ENCODE measurements around the gene BSN.

BSN gene

GRCh38 chr3:49629866-49630265 lies 75.6 kb downstream of the BSN start:
- no peak for DNase-seq

DNA sequence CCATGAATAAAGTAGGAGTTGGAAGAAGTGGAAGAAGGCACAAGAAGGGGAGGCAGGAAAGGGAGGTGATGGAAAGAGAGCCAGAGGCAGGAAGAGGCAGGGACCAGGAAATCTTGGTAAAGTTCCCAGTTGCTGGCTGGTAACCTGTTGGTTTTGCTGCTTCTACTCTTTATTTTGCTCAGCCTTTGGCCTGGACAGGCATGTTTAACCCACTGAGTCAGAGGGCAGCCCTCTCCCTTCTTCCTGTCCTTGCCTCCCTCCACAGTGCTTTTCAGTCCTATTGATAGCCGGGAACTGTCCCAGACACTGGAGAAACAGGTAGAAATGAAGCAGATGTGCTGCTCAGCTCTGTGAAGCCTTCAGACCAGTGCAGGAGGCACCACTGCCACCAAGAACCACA lies 76.5 kb downstream of the BSN start:
- no peak for DNase-seq

GRCh38 chr3:49634736-49635135 lies 80.5 kb downstream of the BSN start:
- DNase-seq: no peak

DNA sequence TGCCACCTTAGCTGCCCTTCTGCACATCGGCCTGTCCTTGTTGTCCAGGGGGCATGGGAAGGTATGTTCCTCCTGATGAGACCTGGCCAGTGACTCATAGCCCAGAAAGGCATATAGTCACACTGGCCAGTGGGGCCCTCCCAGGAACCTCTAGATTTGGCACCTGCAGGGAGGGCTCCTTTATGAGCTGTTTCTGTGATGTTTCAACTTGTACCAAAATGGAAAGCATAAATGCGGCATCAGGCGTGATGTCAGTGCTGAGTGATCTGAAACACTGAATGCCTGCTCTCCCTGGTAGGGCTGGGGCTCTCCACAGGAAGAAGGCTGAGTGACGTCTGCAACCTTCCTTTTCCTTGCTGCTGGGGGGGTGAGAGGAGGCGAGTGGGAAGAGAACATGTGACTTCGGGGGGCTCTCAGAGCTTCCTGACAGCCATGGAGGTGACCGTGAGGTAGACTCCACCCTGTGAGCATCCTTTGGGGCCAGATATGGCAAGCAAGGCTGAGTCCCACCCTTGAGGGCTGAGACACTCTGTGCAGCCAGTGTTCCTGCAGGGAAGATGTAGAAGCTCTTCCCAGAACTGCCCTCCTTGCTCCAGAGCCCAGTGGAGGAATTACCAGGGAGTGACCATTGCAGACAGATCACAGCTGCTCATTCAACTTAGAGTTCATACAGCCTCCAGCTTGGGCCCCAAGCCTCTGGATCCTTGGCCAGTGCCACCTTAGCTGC lies 82.8 kb downstream of the BSN start:
- no peak for DNase-seq

DNA sequence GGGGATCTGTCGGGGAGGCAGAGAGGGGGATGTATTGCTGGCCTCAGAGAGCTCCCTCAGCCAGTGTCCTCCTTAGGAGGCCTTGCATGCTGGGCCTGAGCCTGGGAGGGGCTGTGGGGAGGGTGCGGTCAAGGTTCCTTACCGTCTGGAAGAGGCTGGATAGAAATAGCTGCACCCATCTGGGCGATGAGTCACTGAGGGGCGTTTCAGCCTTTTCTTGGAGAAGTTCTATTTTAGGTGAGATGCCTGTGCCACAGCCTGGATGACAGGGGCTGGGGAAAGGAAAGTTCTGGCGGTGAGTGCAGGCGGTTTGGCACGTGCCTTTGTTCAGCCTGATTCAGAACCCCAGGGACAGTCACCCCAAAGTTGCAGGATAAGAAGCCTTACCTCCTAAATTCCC lies 84.2 kb downstream of the BSN start:
- DNase-seq: no peak

GRCh38 chr3:49639551-49639950 lies 85.3 kb downstream of the BSN start:
- no peak for DNase-seq

- no peak for DNase-seq
Measured at GRCh38 chr3:49641292-49641691, 87.0 kb downstream of the BSN start.

GRCh38 chr3:49641921-49642707 lies 87.8 kb downstream of the BSN start:
- no peak for DNase-seq

GRCh38 chr3:49642708-49643145 lies 88.5 kb downstream of the BSN start:
- DNase-seq: no peak

GRCh38 chr3:49644684-49645083 lies 90.4 kb downstream of the BSN start:
- DNase-seq: no peak

- no peak for DNase-seq
Measured at GRCh38 chr3:49646236-49646635, 92.0 kb downstream of the BSN start.

- DNase-seq: no peak
Measured at GRCh38 chr3:49647741-49648140, 93.5 kb downstream of the BSN start.

DNA sequence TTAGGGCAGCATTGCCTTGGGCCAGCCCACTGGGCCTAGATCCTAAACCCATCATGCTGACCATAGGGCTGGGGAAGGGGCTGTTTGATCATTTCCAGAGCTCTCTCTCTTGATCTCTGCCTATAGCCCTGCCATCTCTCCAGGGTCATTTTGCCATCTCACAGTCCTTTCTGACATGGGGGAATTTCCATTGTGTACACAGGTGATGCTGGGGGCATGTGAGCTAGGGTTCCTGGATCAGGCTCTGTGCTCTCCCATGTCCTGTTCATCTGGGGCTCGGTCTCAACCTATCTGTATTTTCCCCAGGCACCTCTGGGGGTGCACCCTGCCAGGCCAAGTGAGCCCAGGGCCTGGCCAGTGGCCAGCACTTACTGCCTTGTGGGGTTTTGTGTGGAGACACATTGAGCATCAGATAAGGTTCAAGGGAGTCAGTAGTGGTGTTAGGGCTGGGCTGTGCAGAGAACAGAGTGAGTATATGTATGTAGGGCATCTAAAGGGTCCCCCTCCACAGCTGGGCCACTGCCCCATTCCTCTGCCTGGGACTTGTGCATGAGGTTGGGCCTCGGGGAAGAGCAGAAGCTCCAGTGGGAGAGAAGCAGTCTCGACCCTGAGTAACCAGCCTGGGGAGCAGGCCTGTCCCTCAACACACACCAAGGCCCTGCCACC lies 94.2 kb downstream of the BSN start:
- no peak for DNase-seq

GRCh38 chr3:49649576-49649975 lies 95.3 kb downstream of the BSN start:
- DNase-seq: no peak

GRCh38 chr3:49650177-49650576 lies 95.9 kb downstream of the BSN start:
- no peak for DNase-seq

- no peak for DNase-seq
Measured at GRCh38 chr3:49650637-49651036, 96.4 kb downstream of the BSN start.

GRCh38 chr3:49652218-49652902 lies 98.1 kb downstream of the BSN start:
- DNase-seq: no peak

DNA sequence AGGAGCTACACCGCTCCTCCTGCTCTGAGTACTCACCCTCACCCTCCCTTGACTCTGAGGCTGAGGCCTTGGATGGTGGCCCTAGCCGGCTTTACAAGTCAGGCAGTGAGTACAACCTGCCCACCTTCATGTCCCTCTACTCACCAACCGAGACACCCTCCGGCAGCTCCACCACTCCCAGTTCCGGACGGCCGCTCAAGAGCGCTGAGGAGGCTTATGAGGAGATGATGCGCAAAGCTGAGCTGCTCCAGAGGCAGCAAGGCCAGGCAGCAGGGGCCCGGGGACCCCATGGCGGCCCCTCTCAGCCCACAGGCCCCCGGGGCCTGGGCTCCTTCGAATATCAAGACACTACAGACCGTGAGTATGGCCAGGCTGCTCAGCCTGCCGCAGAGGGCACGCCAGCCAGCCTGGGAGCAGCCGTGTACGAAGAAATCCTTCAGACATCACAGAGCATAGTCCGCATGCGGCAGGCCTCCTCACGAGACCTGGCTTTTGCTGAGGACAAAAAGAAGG lies 98.7 kb downstream of the BSN start:
- DNase-seq: no peak

DNA sequence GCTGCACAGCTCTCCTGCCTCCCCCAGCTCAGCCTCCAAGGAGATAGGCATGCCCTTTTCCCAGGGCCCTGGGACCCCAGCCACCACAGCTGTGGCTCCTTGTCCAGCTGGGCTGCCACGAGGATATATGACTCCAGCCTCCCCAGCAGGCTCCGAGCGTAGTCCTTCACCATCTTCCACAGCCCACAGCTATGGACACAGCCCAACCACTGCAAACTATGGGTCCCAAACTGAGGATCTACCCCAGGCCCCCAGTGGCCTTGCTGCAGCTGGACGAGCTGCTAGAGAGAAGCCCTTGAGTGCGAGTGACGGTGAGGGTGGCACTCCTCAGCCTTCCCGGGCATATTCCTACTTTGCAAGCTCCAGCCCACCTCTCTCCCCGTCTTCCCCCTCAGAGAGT lies 99.3 kb downstream of the BSN start:
- no peak for DNase-seq

DNA sequence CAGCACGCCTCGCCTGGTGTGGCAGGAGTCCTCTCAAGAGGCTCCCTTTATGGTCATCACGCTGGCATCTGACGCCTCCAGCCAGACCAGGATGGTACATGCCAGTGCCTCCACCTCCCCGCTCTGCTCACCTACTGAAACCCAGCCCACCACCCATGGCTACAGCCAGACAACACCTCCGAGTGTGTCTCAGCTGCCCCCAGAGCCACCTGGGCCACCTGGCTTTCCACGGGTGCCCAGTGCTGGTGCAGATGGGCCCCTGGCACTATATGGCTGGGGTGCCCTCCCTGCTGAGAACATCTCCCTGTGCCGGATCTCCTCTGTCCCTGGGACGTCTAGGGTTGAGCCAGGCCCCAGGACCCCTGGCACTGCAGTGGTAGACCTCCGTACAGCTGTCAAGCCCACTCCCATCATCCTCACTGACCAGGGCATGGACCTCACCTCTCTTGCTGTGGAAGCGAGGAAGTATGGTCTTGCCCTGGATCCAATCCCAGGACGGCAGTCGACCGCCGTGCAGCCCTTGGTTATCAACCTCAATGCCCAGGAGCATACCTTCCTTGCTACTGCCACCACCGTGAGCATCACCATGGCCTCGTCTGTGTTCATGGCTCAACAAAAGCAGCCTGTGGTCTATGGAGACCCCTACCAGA lies 100.0 kb downstream of the BSN start:
- DNase-seq: no peak

DNA sequence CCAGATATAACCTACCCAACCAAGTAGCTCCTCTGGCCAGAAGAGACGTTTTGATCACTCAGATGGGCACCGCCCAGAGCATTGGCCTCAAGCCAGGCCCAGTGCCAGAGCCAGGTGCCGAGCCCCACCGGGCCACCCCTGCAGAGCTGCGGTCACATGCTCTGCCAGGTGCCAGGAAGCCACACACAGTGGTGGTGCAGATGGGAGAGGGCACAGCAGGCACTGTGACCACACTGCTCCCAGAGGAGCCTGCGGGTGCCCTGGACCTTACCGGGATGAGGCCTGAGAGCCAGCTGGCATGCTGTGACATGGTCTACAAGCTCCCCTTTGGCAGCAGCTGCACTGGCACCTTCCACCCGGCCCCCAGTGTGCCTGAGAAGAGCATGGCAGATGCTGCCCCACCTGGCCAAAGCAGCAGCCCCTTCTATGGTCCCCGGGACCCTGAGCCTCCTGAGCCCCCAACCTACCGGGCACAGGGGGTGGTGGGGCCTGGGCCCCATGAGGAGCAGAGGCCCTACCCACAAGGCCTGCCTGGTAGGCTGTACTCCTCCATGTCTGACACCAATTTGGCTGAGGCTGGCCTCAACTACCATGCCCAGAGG lies 100.8 kb downstream of the BSN start:
- no peak for DNase-seq

DNA sequence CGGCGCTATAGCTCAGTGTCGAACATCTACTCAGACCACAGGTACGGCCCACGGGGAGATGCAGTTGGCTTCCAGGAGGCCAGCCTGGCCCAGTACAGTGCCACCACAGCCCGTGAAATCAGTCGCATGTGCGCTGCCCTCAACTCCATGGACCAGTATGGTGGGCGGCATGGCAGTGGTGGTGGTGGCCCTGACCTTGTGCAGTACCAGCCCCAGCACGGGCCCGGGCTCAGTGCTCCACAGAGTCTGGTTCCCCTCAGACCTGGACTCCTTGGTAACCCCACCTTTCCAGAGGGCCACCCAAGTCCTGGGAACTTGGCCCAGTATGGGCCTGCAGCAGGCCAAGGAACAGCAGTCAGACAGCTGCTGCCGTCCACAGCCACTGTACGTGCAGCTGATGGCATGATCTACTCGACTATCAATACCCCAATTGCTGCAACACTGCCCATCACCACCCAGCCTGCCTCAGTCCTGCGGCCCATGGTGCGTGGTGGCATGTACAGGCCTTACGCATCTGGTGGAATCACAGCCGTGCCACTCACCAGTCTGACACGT lies 101.5 kb downstream of the BSN start:
- DNase-seq: no peak

Measured in CD4-positive, alpha-beta T cell treated with Interleukin-17A for 1 hour (primary cell).